ENCODE data around the gene GPR35. TPM values are rescaled to one million over a fixed set of nuclear protein-coding genes. Genes with fewer than 3 reads are reported as not detected.

Gene GPR35
- total RNA-seq, 1 donor from 2014 or later: 1.6 TPM

DNA sequence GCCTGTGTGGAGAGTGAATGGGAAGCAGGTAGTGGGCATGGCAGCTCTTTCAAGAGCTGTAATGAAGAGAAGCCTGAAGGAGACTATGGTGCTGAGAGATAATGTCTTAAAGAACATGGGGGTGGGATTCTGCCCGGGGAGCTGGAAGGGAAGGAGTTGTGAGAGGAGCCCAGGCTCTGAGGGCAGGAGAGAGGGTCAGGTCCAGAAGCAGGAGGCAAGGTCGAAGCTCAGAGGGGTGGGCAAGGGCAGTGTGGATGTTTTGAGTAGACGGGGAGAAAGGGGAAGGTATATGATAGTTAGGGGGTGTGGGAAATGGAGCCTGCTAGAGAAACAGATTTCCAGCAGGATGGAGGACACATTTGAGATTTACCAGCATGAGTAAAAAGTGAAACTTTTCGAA, 36.6 kb upstream of the GPR35 start:
- DNase-seq (ENCODE audit: low spot score): no peak

DNA sequence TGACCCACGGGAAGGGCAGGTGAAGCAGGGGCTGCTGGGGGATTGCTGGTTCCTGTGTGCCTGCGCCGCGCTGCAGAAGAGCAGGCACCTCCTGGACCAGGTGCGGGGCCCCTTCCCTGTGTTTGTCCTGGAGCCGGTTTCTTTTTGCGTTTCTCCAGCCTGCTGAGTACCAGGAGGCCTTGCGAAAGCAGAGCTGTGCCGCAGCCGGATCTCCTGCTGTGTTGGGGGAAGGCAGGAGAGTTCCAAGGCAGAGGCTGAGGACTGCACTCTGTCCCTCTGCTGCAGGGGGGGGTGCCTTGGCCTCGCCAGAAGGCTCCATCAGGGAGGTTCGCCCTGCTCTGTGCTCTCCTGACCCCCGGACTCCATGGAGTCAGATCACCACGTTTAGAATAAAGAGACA, 35.9 kb upstream of the GPR35 start:
- DNase-seq (ENCODE audit: low spot score): no peak

DNA sequence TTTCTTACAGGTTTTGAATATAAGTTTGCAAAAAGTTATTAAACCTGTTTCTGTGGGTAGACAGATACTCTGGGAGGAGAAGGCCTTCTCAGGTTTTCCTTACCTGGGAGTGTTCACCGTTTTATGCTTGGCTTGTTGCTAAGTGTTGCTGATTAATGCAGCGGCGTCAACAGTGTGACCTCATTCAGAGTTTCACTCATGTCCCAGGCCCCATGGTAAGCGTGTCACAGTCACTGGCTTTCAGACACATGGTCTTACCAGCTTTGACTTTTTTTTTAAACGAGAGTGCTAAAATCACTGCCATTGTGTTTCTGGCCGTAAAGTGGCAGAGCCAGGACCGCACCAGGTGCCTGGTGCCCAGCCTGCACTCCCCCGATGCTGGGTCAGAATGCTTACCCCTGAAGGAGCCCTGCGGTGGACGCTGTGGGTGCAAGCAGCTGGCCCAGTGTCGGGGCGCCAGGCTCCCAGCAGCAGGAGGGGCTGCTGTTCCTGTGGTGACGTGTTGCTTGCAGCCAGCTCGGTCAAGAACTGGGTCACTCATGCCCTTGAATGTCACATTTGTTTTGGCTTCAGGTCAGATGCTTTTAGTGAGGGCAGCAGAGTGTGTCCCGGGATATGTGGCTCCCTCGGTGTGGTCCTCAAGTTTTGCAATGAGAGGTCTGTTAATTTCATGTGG, 35.3 kb upstream of the GPR35 start:
- DNase-seq (ENCODE audit: low spot score): no peak

DNA sequence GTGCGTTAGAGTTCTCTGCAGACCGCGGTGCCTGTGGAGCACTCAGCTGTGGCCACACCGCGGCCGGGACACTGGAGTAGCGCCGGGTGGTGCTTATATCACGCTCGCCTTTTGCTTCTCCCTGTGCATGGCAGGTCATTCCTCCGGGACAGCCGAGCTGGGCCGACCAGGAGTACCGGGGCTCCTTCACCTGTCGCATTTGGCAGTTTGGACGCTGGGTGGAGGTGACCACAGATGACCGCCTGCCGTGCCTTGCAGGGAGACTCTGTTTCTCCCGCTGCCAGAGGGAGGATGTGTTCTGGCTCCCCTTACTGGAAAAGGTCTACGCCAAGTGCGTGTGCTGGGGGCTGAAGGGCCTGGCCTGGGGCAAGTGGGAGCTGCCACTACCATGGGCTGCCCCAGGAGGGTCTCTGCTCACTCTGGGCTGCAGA, 34.6 kb upstream of the GPR35 start:
- no peak for DNase-seq (ENCODE audit: low spot score)

DNA sequence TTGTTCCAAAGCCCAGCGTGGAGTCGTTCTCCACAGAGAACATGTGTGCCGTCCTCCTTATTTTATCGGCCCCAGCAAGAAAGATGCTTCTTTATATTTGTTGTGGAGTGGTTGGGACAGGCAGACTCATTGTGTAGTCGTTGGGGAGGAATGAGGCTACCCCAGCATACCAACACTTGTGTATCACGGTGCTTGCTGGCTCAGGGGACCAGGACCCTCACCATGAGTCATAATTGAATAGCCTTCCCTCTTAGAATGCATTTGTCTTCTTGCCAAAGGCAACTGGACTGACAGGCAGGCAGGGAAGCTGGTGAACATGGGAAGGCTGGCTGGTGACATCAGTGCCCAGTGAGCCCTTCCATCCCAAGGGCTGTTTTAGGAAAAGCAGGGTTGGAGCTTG, 34.1 kb upstream of the GPR35 start:
- DNase-seq (ENCODE audit: low spot score): no peak

DNA sequence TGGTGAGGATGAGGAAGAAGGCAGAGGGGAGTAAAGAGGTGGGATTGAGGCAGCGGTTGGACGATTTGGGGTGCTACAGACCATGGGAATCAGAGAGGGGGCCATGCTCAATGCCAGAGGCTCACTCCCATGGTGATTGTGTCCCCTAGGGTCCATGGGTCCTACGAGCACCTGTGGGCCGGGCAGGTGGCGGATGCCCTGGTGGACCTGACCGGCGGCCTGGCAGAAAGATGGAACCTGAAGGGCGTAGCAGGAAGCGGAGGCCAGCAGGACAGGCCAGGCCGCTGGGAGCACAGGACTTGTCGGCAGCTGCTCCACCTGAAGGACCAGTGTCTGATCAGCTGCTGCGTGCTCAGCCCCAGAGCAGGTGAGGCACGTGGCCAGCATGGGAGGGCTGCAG, 33.5 kb upstream of the GPR35 start:
- DNase-seq (ENCODE audit: low spot score): no peak

DNA sequence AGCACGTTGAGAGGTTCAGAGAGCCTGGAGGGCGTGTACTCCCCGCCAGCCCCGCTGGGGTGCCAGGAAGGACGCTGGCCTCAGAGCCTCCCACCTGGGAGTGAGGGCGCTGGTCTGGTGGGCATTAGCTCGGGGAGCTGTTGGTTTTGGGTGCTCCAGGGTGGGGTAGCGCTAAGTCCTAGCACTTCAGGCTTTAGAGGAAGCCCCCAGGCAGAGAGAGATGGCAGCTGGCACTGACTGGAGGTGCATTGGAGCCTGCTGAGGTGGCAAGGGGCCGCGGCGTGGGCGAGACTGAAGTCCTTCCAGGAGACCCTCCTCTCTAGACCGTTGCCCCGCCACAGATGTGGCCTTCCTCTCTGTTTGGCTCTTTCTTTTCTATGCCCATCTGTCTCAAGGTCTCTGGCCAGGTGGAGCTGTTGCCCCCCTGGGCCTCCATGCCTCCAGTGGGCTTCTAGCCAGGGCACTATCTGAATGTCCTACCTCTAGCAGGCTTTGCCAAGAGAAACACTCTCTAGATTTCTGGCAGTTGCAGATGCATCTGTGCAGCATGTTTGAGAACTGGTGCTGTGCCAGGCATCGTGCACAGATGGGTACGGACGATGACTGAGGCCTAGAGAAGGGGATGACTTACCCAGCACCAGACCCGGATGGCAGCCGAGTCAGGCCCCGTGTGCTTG, 32.1 kb upstream of the GPR35 start:
- no peak for DNase-seq (ENCODE audit: low spot score)

DNA sequence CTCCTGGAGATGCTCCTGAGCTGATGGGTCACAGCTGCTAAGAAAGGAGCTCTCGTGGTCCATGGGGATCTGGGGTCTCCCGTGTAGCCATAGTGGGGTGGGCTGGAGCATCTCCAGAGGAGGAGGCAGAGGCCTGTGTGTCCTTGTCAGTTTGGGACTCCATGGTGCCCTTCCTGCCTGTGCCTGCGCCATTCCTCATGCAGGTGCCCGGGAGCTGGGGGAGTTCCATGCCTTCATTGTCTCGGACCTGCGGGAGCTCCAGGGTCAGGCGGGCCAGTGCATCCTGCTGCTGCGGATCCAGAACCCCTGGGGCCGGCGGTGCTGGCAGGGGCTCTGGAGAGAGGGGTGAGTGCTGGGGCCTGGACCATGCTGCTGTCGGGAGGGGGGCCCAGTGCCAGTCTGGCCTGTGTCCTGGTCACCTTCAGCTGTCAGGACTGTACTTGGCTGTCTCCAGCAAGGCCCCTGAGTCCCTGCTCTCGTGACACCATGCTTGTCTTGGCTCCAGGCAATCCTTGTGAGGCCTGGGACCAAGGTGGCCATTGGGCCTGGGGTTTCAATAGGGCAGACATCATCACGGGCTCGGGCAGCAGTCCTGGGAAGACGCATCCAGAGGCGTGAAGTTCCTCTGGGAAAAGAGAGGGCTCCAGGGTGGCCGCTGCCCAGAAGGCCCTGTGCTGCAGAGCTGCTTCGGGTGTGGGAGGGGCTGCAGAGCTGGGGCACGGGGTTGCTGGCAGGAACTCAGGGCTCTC, 31.4 kb upstream of the GPR35 start:
- no peak for DNase-seq (ENCODE audit: low spot score)

DNA sequence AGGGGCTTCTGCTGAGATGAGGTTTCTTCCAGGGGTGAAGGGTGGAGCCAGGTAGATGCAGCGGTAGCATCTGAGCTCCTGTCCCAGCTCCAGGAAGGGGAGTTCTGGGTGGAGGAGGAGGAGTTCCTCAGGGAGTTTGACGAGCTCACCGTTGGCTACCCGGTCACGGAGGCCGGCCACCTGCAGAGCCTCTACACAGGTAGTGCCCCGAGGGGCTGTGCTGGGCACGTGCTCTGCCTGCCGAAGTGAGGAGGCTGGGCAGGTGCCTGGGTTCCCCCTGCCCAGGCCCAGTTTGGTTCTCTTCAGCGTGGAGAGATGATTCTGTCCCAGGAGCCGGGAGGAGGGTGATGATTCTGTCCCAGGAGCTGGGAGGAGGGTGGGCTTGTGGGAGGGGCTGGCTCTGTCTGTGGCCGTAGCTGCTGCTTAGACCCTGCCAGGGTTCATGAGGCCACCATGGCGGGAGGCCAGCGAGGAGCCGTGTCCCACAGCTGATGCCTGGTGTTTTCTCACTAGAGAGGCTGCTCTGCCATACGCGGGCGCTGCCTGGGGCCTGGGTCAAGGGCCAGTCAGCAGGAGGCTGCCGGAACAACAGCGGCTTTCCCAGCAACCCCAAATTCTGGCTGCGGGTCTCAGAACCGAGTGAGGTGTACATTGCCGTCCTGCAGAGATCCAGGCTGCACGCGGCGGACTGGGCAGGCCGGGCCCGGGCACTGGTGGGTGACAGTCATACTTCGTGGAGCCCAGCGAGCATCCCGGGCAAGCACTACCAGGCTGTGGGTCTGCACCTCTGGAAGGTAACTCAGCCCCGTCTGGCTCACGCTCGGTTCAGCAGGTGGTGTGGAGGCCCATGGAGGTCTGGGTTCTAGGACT, 30.5 kb upstream of the GPR35 start:
- DNase-seq (ENCODE audit: low spot score): no peak

DNA sequence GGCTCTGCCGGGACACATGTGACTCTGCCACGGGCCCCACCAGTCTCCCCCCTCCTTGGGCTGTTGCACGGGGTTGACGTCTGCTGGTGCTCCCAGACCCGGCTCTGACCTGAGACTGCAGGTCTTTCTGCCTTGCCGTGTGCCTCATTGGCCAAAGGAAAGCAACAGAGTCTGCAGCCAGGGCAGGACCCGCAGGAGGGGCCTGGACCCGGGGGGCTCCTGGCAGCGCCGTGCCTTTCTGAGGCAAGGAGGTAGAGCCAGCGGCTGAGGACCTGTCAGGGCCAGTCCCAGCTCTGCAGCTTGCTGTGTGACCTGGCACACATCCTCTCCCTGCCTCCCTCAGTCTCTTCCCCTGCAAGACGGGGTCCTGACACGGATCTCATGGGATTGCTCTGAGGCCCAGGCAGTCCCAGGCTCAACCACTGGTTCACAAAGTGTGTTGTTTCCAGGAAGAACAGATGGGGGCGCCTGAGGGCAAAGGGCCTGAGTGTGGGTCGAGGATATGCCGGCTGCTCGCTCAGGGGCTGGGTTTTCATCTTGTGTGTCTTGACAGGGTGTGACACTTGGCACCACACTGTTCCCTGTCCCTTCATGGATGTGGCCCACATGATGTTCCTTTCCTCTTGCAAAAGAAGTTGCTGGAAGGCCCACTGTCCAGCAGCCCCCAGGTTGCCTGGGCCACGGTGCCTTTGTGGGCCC, 29.8 kb upstream of the GPR35 start:
- DNase-seq (ENCODE audit: low spot score): no peak

DNA sequence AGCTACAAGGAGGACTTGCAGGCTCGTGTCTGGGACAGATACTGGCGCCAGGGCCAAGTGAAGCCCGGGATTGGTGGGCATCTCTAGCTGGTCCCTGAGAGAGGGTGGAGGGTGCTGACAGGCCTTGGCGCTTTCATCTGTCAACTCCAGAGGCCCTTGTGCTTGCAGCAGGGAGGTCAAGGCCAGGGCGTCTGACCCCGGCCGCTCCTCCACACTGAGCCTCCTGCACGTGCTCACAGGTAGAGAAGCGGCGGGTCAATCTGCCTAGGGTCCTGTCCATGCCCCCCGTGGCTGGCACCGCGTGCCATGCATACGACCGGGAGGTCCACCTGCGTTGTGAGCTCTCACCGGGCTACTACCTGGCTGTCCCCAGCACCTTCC, 29.2 kb upstream of the GPR35 start:
- DNase-seq (ENCODE audit: low spot score): no peak

DNA sequence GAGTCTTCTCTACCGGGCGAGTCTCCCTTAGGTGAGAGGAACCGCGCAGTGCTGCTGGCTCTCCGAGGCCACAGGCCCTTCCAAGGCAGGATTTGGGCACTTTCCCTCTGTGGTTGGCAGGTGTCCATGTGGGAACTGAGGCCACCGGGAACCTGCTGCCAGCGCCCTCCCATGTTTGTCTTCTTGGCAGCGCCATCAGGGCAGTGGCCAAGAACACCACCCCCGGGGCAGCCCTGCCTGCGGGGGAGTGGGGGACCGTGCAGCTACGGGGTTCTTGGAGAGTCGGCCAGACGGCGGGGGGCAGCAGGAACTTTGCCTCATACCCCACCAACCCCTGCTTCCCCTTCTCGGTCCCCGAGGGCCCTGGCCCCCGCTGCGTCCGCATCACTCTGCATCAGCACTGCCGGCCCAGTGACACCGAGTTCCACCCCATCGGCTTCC, 28.8 kb upstream of the GPR35 start:
- DNase-seq (ENCODE audit: low spot score): peak; percentile 69

DNA sequence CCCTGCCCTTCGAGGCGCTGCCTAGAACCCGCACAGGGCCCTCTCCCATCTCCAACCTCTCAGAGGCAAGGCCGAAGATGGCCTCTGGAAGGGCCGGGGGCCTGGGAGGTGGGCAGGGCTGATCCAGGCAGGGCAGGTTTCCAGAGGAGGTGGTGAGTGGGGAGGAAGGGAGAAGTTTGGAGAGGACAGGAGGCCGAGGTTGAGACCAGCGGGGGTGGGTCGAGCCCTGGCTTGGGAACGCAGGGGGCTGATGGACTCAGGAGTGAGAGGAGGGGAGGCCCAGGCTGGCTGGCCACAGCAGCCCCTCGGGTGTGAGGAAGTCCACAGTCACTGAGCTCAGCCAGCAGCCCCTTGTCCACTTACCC, 28.2 kb upstream of the GPR35 start:
- DNase-seq (ENCODE audit: low spot score): no peak

DNA sequence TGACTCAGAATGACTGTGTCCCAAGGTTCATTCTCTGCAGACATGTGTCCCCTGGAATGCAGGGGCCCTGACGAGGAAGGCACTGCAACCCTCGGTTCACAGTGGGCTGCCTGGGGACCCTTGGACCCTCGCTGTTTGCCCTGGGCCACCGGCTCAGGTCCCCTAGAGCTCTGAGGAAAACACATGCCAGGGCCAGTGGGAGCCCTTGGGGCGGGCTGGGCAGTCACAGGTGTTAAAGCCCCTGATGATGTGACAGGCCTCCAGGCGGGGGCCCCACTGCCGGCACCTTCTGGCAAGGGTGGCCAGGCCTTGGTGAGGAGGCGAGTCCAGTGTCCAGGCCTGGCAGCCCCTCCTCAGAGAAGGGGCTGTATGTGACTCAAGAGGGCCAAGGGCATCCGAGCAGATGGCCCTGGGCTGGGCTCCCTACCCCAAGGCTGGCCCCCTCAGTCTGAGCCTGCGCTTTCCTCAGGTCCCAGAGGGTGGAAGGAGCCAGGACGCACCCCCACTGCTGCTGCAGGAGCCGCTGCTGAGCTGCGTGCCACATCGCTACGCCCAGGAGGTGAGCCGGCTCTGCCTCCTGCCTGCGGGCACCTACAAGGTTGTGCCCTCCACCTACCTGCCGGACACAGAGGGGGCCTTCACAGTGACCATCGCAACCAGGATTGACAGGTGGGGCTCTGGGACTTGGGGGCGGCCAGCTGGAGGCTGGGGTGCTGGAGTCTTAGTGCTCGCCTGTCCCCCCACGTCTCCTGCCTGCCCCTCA, 27.7 kb upstream of the GPR35 start:
- no peak for DNase-seq (ENCODE audit: low spot score)

DNA sequence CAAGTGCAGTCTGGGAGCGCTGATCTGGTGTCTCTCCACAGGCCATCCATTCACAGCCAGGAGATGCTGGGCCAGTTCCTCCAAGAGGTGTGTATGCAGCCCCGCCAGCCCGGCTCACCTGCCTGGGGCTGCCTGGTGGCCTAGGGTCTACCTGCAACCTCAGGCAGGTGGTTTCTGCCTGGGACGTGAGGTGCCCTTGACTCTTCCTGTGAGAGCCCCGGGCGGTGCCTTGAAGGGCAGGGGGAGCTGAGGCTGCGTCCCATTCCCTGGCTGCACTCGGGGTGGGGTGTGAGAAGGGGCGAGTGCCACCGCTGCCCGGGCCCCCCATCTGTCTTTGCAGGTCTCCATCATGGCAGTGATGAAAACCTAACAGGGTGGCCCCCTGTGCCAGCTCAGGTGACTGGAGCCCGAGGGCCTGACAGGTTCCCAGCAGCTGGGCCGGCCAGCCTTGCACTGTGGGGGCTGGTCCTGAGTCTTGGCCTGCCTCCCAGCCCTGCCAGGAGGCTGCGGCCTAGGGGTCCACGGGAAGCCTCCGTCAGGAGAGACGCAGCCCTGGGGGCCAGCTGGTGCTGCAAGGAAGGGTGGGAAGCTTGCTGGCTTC, 26.9 kb upstream of the GPR35 start:
- no peak for DNase-seq (ENCODE audit: low spot score)

DNA sequence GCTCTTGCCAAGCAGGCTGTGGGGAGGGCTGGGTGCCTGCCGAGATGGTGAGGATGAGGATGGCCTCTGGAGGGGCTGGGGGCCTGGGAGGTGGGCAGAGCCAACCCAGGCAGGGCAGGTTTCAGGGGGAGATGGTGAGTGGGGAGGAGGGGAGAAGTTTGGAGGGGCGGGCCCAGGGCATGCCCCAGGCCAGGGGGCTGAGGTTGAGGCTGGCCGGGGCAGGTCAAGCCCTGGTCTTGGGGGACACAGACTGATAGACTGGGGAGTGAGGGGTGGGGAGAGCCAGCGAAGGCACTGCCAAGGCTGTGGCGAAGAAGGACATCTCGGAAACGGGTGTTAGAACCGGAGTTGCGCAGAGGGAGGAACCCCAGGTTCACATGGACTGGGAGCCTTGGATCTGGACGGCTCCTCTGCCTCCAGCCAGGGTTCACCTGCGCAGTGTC, 26.1 kb upstream of the GPR35 start:
- DNase-seq (ENCODE audit: low spot score): no peak

DNA sequence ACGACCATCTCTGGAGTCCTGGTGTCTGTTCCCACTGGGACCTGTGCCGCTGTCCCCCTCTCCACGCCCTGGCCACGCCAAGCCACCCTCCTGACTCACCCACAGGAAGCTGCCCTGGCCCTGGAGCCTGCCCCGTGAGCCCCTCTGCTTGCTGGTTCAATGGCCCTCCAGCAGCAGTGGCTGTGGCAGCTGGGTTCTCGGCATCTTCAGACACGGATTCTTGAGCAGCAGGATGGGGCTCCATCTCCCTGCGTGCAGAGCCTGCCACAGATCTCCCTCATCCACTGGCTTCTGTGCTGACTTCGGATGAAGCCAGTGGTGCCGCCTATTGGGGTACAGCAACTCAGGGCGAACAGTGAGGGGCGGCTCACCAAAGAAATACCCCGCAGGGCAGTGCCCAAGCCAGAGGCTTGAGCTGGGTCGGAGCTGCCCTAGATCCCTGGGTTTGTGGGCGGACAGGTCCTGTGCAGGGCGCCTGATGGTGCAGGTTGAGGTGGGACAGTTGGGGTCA, 24.8 kb upstream of the GPR35 start:
- no peak for DNase-seq (ENCODE audit: low spot score)

DNA sequence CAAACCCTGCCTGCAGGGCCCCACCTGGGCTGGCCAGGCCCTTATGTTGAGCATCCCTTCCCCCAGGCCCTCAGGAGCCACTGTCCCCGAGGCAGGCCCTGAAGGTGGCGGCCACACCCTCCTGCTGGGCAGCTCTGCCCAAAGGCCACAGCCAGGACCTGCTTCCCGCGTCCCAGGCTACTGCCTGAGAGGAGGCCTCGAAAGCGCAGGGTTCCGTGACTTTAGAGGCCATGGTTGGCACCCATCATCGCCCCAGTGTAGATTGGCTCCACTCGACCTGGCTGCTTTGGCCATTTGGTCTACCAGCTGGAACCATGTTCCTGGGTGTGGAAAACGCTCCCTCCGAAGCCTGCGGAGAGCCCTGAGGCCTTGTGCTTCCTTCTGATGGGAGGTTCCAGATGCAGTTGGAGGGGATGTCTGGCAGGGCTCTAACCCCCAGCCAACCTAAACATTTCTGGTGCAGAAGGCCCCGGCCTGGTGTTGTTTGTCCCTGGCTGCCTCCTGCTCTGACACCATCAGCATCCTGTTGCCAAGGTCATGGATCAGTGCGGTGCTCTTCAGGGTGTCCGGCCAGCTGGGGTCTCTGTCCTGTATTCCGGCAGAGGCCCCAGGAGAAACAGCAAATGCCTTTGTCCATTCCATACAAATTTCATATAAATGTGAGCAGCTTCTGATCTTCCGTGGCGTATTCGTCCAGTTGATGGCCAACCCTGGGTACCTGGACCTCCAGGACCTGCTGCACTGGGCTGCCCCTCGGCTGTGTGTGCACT, 24.0 kb upstream of the GPR35 start:
- no peak for DNase-seq (ENCODE audit: low spot score)

DNA sequence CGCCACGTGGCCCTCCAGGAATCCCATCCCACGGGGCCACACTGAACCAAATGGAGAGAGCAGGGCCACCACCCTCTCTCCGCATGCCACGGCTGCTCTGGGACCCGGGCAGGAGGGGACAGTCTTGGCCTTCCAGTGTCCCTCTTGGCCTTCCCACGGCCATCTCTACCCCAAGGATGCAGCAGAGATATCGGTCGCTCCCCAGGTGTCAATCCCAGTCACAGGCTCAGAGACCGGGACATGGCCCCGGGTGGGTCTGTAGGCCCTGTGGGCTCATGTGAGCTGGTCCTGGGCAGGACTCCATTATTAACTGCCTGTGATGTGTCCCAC, 23.5 kb upstream of the GPR35 start:
- no peak for DNase-seq (ENCODE audit: low spot score)

Data from ureter (tissue), 1 donor.